ENCODE results near the gene SDK1.

- no peak for TF ChIP-seq POLR2A (IDR thresholded peaks at IDR 0.05; ENCODE audit: low read length)
- no peak for TF ChIP-seq GATA1 (IDR thresholded peaks at IDR 0.05; ENCODE audit: low read depth, low read length)
These were observed 429.2 kb downstream of the SDK1 start for GRCh38 chr7:3730276-3730675.
